Stomach smooth muscle (tissue), 2 donors: ENCODE results near the gene PXDC1.

ENCODE experiments used
- H3K27ac ChIP-seq: one replicate; pipeline ENCODE4 v1.7.0; 2013; ENCODE audit warnings: mild to moderate bottlenecking, low read length, inconsistent platforms
- H3K27me3 ChIP-seq, 2 donors: one replicate each; pipeline ENCODE4 v1.7.0; 2013; ENCODE audit warnings: low read length in 2 of 2; ENCODE audit not compliant: insufficient read depth in 2 of 2, control insufficient read depth in 1 of 2
- H3K36me3 ChIP-seq, 2 donors: one replicate each; pipeline ENCODE4 v1.7.0; 2013; ENCODE audit warnings: low read length in 2 of 2; ENCODE audit not compliant: control insufficient read depth in 2 of 2, insufficient read depth in 2 of 2
- H3K4me1 ChIP-seq: one replicate; pipeline ENCODE4 v1.7.0; 2013; ENCODE audit warnings: low read length; ENCODE audit not compliant: control insufficient read depth, insufficient read depth
- H3K4me3 ChIP-seq, 2 donors: one replicate each; pipeline ENCODE4 v1.7.0; 2013; ENCODE audit warnings: low read length in 2 of 2
- H3K9ac ChIP-seq, 2 donors: one replicate each; pipeline ENCODE4 v1.7.0; 2013; ENCODE audit warnings: low read length in 2 of 2, mild to moderate bottlenecking in 1 of 2
- H3K9me3 ChIP-seq, 2 donors: one replicate each; pipeline ENCODE4 v1.7.0; 2013; ENCODE audit warnings: low read length in 2 of 2; ENCODE audit not compliant: control insufficient read depth in 2 of 2
- donor health status: healthy.
- donor health status: Pancreatic carcinoma.

PXDC1 gene

DNA sequence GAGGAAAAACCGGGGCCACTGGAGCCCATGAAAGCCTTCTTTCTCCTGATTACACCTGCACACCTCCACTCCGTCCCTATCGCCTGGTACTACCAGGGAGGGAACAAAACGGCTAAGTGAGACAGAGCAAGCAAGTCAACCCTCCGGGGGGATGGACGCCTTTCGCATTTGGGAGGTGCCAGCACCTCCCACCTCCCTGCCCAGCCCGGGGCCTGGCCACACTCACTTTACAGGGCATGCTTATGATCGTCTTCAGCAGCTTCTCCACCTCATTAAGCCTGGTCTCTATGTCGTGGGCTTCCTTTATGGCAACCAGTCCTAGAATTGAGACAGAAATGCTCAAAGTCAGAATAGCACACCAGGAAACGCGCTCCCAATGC is 13.7 kb downstream of the PXDC1 start:
- H3K27me3 ChIP-seq, result no peaks in the 10 kb centered on the region
- H3K9me3 ChIP-seq, result peaks cover 0 to 2% of the 10 kb centered on the region in 2 donors
- no peak overlapping the region for H3K9ac ChIP-seq
- no peak overlapping the region for H3K4me3 ChIP-seq
- H3K4me1 ChIP-seq, result peaks cover 31% of the 10 kb centered on the region
- H3K27ac ChIP-seq, result no peak overlapping the region
- peaks cover 25 to 40% of the 10 kb centered on the region in 2 donors for H3K36me3 ChIP-seq

DNA sequence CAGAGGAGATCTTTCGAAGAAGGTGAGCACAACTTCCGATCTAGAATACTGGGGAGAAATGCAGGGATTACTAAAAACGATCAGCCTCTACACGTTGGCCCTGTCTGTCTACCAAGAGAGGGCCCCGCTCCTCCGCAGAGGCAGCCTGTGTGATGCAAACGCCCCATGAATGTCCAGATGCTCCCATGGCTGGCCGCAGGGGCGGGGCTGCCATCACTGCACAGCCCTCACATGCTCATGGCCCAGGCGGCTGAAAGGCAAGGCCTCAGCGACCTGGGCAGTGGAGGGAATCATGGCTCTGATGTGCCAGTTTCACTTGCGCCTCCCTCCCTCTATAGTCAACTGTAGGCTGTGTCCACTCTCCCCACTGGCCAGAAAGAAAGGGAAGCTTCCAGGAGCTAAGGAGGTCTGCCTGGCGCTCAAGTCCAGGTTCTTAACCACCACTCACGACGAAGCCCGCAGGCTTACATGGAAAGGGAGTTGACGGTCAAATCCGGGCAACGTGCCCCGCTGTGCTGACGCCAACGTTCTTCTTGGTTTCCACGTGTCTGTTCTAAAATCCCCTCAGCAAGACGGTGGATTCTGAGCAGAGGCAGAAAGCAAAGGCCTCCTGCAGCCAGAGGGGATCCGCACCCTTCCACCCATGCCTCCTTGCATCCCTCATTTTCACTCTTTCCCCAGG is 14.2 kb downstream of the PXDC1 start:
- Histone ChIP-seq H3K27ac (no peak overlapping the region), H3K9ac (no peak overlapping the region), H3K9me3 (peaks cover 0 to 2% of the 10 kb centered on the region in 2 donors), H3K4me1 (peaks cover 32% of the 10 kb centered on the region), H3K4me3 (no peak overlapping the region), H3K36me3 (peaks cover 25 to 40% of the 10 kb centered on the region in 2 donors), H3K27me3 (no peaks in the 10 kb centered on the region)

DNA sequence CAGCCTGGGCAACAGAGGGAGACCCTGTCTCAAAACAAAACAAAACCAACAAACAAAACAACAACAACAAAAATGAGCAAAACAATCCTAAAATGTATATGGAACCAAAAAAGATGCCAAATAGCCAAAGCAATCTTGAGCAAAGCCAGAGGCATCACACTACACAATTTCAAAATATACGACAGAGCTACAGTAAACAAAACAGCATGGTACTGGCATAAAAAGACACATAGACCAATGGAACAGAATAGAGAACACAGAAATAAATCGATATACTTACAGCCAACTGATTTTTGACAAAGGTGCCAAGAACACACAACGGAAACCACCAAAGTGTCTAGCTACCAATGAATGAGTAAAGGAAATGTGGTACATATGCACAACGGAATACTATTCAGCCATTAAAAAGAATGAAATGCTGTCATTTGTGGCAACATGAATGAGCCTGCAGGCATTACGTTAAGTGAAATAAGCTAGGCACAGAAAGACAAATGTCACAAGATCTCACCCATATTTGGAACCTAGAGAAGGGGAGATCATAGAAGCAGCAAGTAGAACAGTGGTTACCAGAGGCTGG is 16.4 kb downstream of the PXDC1 start:
- Histone ChIP-seq H3K9ac (no peak overlapping the region), H3K4me1 (peaks cover 19% of the 10 kb centered on the region), H3K9me3 (peaks cover 0 to 2% of the 10 kb centered on the region in 2 donors), H3K4me3 (no peak overlapping the region), H3K36me3 (peaks cover 25 to 41% of the 10 kb centered on the region in 2 donors), H3K27me3 (no peaks in the 10 kb centered on the region), H3K27ac (no peak overlapping the region)

DNA sequence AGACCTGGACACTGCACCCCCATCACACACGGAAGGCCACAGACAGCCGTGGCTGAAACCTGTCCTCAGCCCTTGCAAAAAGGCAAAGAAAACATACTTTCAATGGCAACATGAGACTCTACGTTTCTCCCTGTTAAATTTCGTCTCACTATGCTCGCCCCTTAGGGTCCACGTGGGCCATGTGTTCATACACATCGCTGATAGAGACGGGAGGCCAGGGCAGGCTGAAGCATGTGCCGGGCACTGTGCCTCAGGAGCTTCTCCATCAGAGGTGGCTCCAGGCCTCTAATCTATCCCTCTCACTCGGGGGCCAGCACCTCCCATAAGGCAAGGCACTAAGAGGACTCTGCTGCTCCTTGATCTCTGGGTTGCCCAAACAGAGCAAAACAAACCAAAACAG is 17.5 kb downstream of the PXDC1 start:
- H3K27me3 ChIP-seq, result no peaks in the 10 kb centered on the region
- H3K36me3 ChIP-seq, result peaks cover 25 to 44% of the 10 kb centered on the region in 2 donors
- H3K27ac ChIP-seq, result no peak overlapping the region

DNA sequence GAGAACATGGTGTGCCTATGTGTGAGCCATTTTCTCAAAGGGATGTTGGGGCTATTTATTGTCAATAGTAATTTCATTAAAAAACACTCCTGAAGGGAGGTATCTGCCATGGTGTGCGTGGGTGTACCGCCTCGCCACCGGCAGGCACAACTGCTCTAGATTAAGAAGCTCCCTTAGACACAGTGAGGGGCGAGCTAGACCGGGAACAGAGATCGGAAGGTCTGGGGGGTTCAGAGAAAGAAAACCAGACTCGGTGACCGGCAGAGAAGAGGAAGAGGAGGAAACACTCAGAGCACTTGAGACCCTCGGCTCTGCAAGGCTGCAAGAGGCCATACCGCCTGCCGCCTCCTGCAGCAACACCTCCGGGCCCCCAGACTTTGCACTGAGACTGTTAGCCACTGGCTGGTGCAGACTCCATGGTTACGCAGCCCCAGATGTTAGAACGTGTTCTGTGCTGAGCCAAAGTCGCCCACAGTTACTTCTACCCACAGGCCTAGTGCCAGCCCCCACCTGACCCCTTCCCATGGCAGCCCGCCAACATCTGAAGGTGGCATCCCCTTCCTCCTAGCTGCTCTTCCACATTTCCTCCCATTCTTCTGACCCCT is 18.1 kb downstream of the PXDC1 start:
- peaks cover 25 to 45% of the 10 kb centered on the region in 2 donors for H3K36me3 ChIP-seq
- H3K27ac ChIP-seq, result no peak overlapping the region
- H3K4me3 ChIP-seq, result no peak overlapping the region
- H3K9me3 ChIP-seq, result peaks cover 0 to 2% of the 10 kb centered on the region in 2 donors
- no peak overlapping the region for H3K9ac ChIP-seq
- no peaks in the 10 kb centered on the region for H3K27me3 ChIP-seq
- H3K4me1 ChIP-seq, result peaks cover 14% of the 10 kb centered on the region

More for the DNA sequence above, 17.5 kb downstream of the PXDC1 start:
- H3K9ac ChIP-seq, result no peak overlapping the region
- H3K4me3 ChIP-seq, result no peak overlapping the region
- H3K9me3 ChIP-seq, result peaks cover 0 to 2% of the 10 kb centered on the region in 2 donors
- peaks cover 14% of the 10 kb centered on the region for H3K4me1 ChIP-seq

DNA sequence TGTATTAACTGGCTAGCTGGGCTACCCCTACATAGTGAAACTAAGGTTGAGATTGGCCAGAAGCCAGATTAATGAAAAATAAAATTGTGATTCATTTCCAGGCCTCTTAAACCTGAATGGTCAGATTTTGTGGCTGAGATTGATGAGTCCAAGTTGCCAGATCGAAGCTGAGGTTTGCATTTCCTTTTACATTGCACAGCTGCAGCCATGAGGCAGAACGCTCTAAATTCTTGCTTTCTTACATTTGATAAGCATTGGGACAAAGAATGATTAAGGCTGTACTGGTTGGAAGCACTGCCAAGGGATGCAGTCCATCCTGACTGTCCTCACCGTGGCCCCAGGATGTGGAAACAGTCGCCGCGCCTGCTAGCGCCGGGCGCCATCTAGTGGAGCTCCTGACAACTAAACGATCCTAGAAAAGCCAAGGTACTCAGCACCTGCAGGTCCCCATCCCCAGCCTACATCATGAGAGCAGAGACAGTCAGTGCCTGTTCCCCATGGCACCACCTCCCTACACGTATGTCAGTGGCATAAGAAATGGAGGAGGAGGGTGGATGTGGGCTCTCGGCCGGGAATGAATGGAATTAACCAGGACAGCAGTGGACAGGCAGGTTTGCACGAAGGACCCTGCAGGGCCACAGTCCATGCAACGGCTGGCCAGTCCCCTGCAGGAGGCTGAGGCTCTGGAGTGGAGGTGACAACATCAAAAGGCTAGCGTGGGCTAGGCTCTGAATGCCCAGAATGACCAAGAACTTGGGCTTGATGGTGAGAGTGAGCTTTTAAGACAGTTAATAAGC is 19.0 kb downstream of the PXDC1 start:
- peaks cover 27 to 43% of the 10 kb centered on the region in 2 donors for H3K36me3 ChIP-seq
- no peak overlapping the region for H3K9ac ChIP-seq
- H3K4me3 ChIP-seq, result no peak overlapping the region
- H3K27ac ChIP-seq, result no peak overlapping the region
- H3K27me3 ChIP-seq, result no peaks in the 10 kb centered on the region
- H3K9me3 ChIP-seq, result peaks cover 0 to 2% of the 10 kb centered on the region in 2 donors
- peaks cover 14% of the 10 kb centered on the region for H3K4me1 ChIP-seq

DNA sequence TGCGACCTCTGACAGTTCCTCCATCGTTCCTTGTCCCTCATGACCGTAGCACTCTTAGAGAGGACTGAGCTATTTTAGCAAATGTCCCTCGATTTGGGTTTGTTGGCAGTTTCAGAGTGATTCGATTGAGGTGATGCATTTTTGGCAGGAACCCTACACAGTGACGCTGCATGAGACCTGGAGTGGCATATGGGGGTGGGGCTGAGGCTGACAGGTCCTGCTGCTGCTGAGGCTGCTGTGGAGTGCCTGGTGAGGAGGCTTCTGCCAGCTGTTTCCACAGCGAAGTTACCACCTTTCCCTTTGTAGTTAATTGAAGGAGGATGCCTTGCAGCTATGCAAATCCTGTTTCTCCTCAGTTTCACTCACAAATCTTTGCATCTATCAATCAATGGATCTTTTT is 19.8 kb downstream of the PXDC1 start:
- no peak overlapping the region for H3K27ac ChIP-seq
- peaks cover 26 to 41% of the 10 kb centered on the region in 2 donors for H3K36me3 ChIP-seq
- H3K4me1 ChIP-seq, result peaks cover 14% of the 10 kb centered on the region
- H3K27me3 ChIP-seq, result no peaks in the 10 kb centered on the region
- H3K4me3 ChIP-seq, result no peak overlapping the region
- H3K9ac ChIP-seq, result no peak overlapping the region
- peaks cover 0 to 2% of the 10 kb centered on the region in 2 donors for H3K9me3 ChIP-seq

DNA sequence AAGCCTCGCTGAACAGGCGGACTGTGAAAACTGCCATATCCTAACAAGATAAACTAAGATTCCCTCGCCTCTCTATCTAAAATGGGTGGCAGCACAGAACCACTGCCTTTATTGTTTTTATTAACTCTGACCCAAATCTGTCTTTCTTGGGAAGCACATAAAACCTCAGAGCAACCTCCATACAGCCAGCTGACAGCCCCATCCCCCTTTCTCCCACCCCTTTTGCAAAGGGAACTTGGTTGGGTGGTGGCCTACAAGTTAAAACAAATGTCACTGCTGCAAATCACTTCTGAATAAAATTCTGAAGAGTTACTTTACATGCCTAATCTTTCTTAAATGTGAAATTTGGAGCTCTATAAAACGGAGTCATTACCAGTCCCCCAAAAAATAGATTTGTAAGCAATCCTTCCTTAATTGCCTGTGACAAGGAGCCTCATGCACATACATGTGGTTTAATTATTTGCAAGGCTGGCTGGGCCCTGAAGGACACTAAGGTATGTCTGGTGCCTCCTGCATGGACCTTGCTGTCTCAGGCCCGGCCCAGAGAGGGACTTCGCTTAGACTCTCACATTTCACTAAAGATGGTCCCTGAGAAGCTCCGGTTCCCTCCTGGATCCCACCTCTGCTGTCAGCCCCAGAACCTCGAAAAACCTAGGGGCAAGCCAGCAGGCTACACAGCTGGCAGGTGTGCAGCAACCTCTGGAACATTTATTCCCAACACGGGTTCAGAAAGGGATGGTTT is 21.7 kb downstream of the PXDC1 start:
- peaks cover 13 to 34% of the 10 kb centered on the region in 2 donors for H3K36me3 ChIP-seq
- H3K27me3 ChIP-seq, result no peaks in the 10 kb centered on the region
- no peak overlapping the region for H3K27ac ChIP-seq
- H3K9me3 ChIP-seq, result no peaks in the 10 kb centered on the region
- peaks cover 12% of the 10 kb centered on the region for H3K4me1 ChIP-seq
- H3K9ac ChIP-seq, result no peak overlapping the region
- H3K4me3 ChIP-seq, result no peak overlapping the region

DNA sequence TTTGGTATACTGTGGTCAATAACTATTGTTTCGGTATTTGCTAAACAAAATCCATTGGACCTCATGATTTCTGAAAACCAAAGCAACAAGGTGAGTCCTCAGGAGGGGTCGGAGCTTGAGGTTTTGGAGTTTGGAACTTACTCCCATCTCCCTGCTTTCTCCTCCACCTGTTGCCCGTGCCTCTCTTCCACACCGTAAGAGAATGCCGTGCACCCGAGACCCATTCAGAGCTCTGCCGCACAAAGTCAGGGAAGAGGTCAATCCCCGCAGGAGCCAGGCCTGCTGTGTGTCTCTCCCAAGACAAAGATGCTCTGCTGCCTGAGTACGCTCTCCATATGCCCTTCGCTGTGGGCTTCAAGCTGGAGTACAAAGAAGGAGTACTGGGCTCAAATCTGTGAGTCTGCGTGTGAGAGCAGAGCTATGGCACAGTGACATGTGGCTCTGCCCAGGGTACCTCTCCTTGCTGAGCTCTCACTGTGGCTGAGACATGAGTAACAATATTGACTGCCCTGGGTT is 23.9 kb downstream of the PXDC1 start:
- Histone ChIP-seq H3K27me3 (no peaks in the 10 kb centered on the region), H3K9me3 (no peaks in the 10 kb centered on the region), H3K27ac (no peak overlapping the region), H3K36me3 (peaks cover 22 to 42% of the 10 kb centered on the region in 2 donors), H3K4me1 (peaks cover 9% of the 10 kb centered on the region), H3K9ac (no peak overlapping the region), H3K4me3 (no peak overlapping the region)

DNA sequence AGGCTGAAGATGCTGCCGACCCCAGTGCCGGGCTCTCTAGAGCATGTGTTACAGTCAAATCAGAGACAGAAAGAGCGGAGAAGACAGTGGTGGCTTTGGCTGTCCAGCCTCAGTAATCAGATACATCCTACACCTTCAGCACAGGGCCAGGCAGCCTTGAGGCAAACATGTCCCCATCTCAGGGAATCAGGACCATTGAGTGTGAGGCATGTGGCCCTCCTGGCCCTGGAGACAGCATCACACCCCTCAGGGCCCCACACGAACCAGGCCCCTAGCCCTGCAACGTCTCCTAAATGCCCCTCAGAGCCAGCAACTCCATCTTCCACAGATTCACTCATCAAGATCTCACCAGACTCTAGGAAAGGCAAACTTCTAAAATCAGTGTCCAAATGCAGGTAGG is 24.5 kb downstream of the PXDC1 start:
- H3K9ac ChIP-seq, result no peak overlapping the region
- no peak overlapping the region for H3K4me3 ChIP-seq
- no peaks in the 10 kb centered on the region for H3K9me3 ChIP-seq
- peaks cover 2% of the 10 kb centered on the region for H3K4me1 ChIP-seq
- no peaks in the 10 kb centered on the region for H3K27me3 ChIP-seq
- no peak overlapping the region for H3K27ac ChIP-seq
- H3K36me3 ChIP-seq, result peaks cover 22 to 42% of the 10 kb centered on the region in 2 donors
